ENCODE results near the gene SBK3.

The SBK3 gene

GRCh38 chr19:55493052-55493644 is 52.2 kb downstream of the SBK3 start:
- DNase-seq (ENCODE audit: insufficient read length, low spot score) (no peak), FAIRE-seq (no peak)

GRCh38 chr19:55492362-55492944 is 52.9 kb downstream of the SBK3 start:
- FAIRE-seq (no peak), DNase-seq (ENCODE audit: insufficient read length, low spot score) (no peak)

- DNase-seq (ENCODE audit: insufficient read length, low spot score), result no peak
- no peak for FAIRE-seq
Observed at GRCh38 chr19:55491546-55492360, 53.6 kb downstream of the SBK3 start.
